ENCODE measurements around the gene PCDH17. TPM values are rescaled to one million over a fixed set of nuclear protein-coding genes. Genes with fewer than 3 reads are reported as not detected.

The PCDH17 gene
- total and polyA plus RNA-seq, 4 donors: 0.59 to 8.8 (median 0.98) TPM

DNA sequence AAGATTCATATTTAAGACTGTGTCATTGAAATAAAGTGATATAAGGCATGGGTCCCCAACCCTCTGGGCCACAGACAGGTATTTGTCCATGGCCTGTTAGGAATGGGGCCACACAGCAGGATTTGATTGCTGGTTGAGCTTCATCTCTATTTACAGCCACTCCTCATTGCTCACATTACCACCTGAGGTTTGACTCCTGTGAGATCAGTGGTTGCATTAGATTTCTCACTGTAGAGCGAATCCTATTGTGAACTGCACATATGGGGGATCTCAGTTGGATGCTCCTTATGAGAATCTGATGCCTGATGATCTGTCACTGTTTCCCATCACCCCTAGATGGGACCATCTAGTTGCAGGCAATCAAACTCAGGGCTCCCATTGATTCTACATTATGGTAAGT lies 132.1 kb downstream of the PCDH17 start (continued):
- no peak for TF ChIP-seq EGR1 (IDR thresholded peaks at IDR 0.05; ENCODE audit: low read depth in 2 of 2)
- TF ChIP-seq, protein P1, sequence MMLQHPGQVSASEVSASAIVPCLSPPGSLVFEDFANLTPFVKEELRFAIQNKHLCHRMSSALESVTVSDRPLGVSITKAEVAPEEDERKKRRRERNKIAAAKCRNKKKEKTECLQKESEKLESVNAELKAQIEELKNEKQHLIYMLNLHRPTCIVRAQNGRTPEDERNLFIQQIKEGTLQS (IDR thresholded peaks at IDR 0.05): no peak
- no peak for TF ChIP-seq FOXA2 (IDR thresholded peaks at IDR 0.05)
- no peak for TF ChIP-seq HNF4G (IDR thresholded peaks at IDR 0.05)
